HT-29 (cell line): ENCODE data around the gene UNC5B. TPM values are rescaled to one million over a fixed set of nuclear protein-coding genes. Genes with fewer than 3 reads are reported as not detected.
"Not testable (repeated sequence)": the region's sequence is repeated elsewhere in the genome, so short reads cannot be mapped to it uniquely, and the experiment has no call there.

Experiments
- DNase-seq: peaks from one replicate; pipeline ENCODE4 v3.0.0-alpha.2; 2015; ENCODE audit warnings: low spot score
- total RNA-seq: library from RNA; depleted of rRNA; stranded (reverse); fragments of >200 nt; shearing (Covaris generic); gene quantifications from 2 replicates; pipeline ENCODE4 v1.2.3, GENCODE V29; 2014

Gene UNC5B
- total RNA-seq, 1 experiment from 2014 or later: 0.51 TPM

- DNase-seq: not testable (repeated sequence)
These were observed 84.4 kb downstream of the UNC5B start for GRCh38 chr10:71296811-71297210.

GRCh38 chr10:71297343-71297742 lies 85.0 kb downstream of the UNC5B start:
- DNase-seq: no peak

GRCh38 chr10:71299071-71299785 lies 86.9 kb downstream of the UNC5B start:
- no peak for DNase-seq

GRCh38 chr10:71300555-71301370 lies 88.4 kb downstream of the UNC5B start:
- no peak for DNase-seq

GRCh38 chr10:71301371-71301916 lies 89.1 kb downstream of the UNC5B start:
- no peak for DNase-seq

GRCh38 chr10:71302451-71302850 lies 90.1 kb downstream of the UNC5B start:
- no peak for DNase-seq

- DNase-seq: peak; percentile 65
These were observed 90.7 kb downstream of the UNC5B start for GRCh38 chr10:71302874-71303568.

- no peak for DNase-seq
These were observed 91.2 kb downstream of the UNC5B start for GRCh38 chr10:71303569-71303907.

GRCh38 chr10:71304914-71305313 lies 92.5 kb downstream of the UNC5B start:
- DNase-seq: no peak

GRCh38 chr10:71306979-71307378 lies 94.6 kb downstream of the UNC5B start:
- DNase-seq: no peak

GRCh38 chr10:71307469-71308085 lies 95.2 kb downstream of the UNC5B start:
- no peak for DNase-seq

GRCh38 chr10:71308244-71308643 lies 95.9 kb downstream of the UNC5B start:
- DNase-seq: no peak

- no peak for DNase-seq
These were observed 96.6 kb downstream of the UNC5B start for GRCh38 chr10:71308985-71309384.

- no peak for DNase-seq
These were observed 97.5 kb downstream of the UNC5B start for GRCh38 chr10:71309919-71310318.

- no peak for DNase-seq
These were observed 99.8 kb downstream of the UNC5B start for GRCh38 chr10:71312220-71312619.

GRCh38 chr10:71312811-71313789 lies 100.7 kb downstream of the UNC5B start:
- DNase-seq: no peak

- peak; percentile 53 for DNase-seq
These were observed 101.8 kb downstream of the UNC5B start for GRCh38 chr10:71314028-71314693.

GRCh38 chr10:71314694-71315225 lies 102.4 kb downstream of the UNC5B start:
- DNase-seq: no peak

- DNase-seq: no peak
These were observed 103.9 kb downstream of the UNC5B start for GRCh38 chr10:71316056-71316785.
